Measurements from ENCODE around the gene TMEM240.
"Not testable (repeated sequence)": the region's sequence is repeated elsewhere in the genome, so short reads cannot be mapped to it uniquely, and the experiment has no call there.

TMEM240 gene

GRCh38 chr1:1489861-1490260 is 50.6 kb downstream of the TMEM240 start:
- DNase-seq = no peak

GRCh38 chr1:1489231-1489630 is 51.2 kb downstream of the TMEM240 start:
- no peak for DNase-seq

GRCh38 chr1:1487701-1488100 is 52.7 kb downstream of the TMEM240 start:
- DNase-seq = no peak

GRCh38 chr1:1485755-1486317 is 54.6 kb downstream of the TMEM240 start:
- DNase-seq = not testable (repeated sequence)

- DNase-seq = not testable (repeated sequence)
Observed at GRCh38 chr1:1484976-1485750, 55.3 kb downstream of the TMEM240 start.

All from NCI-H526 treated with DMSO at 0.1 percent for 48 hours (cell line).